ENCODE measurements around the gene SPRR4.

GRCh38 chr1:152967201-152967600 is 3.2 kb upstream of the SPRR4 start:
- TF ChIP-seq CTCF (conservative IDR thresholded peaks at IDR 0.05; ENCODE audit: low read depth, low read length), result no peak
- no peak for TF ChIP-seq EZH2 (IDR thresholded peaks at IDR 0.05; ENCODE audit: borderline replicate concordance, low read depth, low read length, poor library complexity, severe bottlenecking)

All from A673 (cell line).